WTC11 (cell line): ENCODE data around the gene TEAD1. TPM values are rescaled to one million over a fixed set of nuclear protein-coding genes. Genes with fewer than 3 reads are reported as not detected.

Experiments
- ATAC-seq: fragments of 200-7000 bp; cut with Tn5 transposase; 2 replicates; pipeline ENCODE4 v1.10.0; 2021; ENCODE audit warnings: mild to moderate bottlenecking, moderate library complexity
- CTCF ChIA-PET: fragments of 300-600 bp; sonication (Branson Sonifier 250); formaldehyde crosslinking; loops from one replicate; lab custom pipeline; 2021; ENCODE audit warnings: antibody characterized with exemption; lab: Charles Lee
- POLR2A ChIA-PET: fragments of 350-600 bp; sonication (Branson Sonifier 250); formaldehyde crosslinking; loops from one replicate; lab custom pipeline; 2021; ENCODE audit warnings: antibody characterized with exemption; lab: Charles Lee
- DNase-seq: peaks from one replicate; pipeline ENCODE4 v3.0.0; 2021; ENCODE audit warnings: low spot score
- H3K27ac Mint-ChIP-seq: 2 replicates; pipeline ENCODE4 v1.8.0; 2021; ENCODE audit warnings: mixed read lengths
- H3K27me3 Mint-ChIP-seq: 2 replicates; pipeline ENCODE4 v1.8.0; 2021; ENCODE audit warnings: low read depth, mild to moderate bottlenecking, moderate library complexity, mixed read lengths
- H3K36me3 Mint-ChIP-seq: 2 replicates; pipeline ENCODE4 v1.8.0; 2021; ENCODE audit warnings: mixed read lengths
- H3K4me1 Mint-ChIP-seq: 2 replicates; pipeline ENCODE4 v1.8.0; 2022; ENCODE audit warnings: mixed read lengths
- H3K4me3 Mint-ChIP-seq: 2 replicates; pipeline ENCODE4 v1.8.0; 2021; ENCODE audit warnings: mild to moderate bottlenecking, moderate library complexity, mixed read lengths
- H3K9me3 Mint-ChIP-seq: 2 replicates; pipeline ENCODE4 v1.8.0; 2021; ENCODE audit warnings: mixed read lengths
- AFF4 ChIP-seq: sonication (generic); formaldehyde crosslinking; IDR thresholded peaks from 2 replicates; pipeline ENCODE4 v1.8.1; 2023; ENCODE audit warnings: mild to moderate bottlenecking, missing genetic modification reagents, borderline replicate concordance
- CREM ChIP-seq: sonication (generic); formaldehyde crosslinking; IDR thresholded peaks from 2 replicates; pipeline ENCODE4 v1.8.1; 2022; ENCODE audit warnings: mild to moderate bottlenecking, missing genetic modification reagents, moderate library complexity
- ELF4 ChIP-seq: sonication (generic); formaldehyde crosslinking; IDR thresholded peaks from 2 replicates; pipeline ENCODE4 v1.8.1; 2022; ENCODE audit warnings: low read depth, mild to moderate bottlenecking, moderate library complexity, missing genetic modification reagents
- GRHL2 ChIP-seq: fragments of 250-450 bp; sonication (Bioruptor Pico); IDR thresholded peaks from 2 replicates; pipeline ENCODE4 v1.8.0; 2022; ENCODE audit warnings: mild to moderate bottlenecking, moderate library complexity; ENCODE audit not compliant: insufficient replicate concordance, severe bottlenecking
- GTF2I ChIP-seq: fragments of 250-450 bp; sonication (Bioruptor Pico); conservative IDR thresholded peaks from 2 replicates; pipeline ENCODE4 v1.4.0; 2021; ENCODE audit warnings: mild to moderate bottlenecking
- KAT7 ChIP-seq: sonication (generic); formaldehyde crosslinking; IDR thresholded peaks from 2 replicates; pipeline ENCODE4 v1.8.1; 2023; ENCODE audit warnings: missing genetic modification reagents, mild to moderate bottlenecking, borderline replicate concordance
- MAX ChIP-seq: sonication (generic); formaldehyde crosslinking; IDR thresholded peaks from 2 replicates; pipeline ENCODE4 v1.8.0; 2022; ENCODE audit warnings: mild to moderate bottlenecking, missing genetic modification reagents
- NFATC4 ChIP-seq: fragments of 250-450 bp; sonication (Bioruptor Pico); IDR thresholded peaks from 2 replicates; pipeline ENCODE4 v1.9.0; 2021; ENCODE audit warnings: mild to moderate bottlenecking
- OVOL2 ChIP-seq: fragments of 250-450 bp; sonication (Bioruptor Pico); IDR thresholded peaks from 2 replicates; pipeline ENCODE4 v1.9.0; 2021; ENCODE audit warnings: mild to moderate bottlenecking, borderline replicate concordance
- ZNF416 ChIP-seq: fragments of 250-450 bp; sonication (Bioruptor Pico); IDR thresholded peaks from 2 replicates; pipeline ENCODE4 v1.9.0; 2021; ENCODE audit warnings: mild to moderate bottlenecking, inconsistent platforms
- ZNF671 ChIP-seq: fragments of 250-450 bp; sonication (Bioruptor Pico); IDR thresholded peaks from 2 replicates; pipeline ENCODE4 v1.8.0; 2021; ENCODE audit warnings: mild to moderate bottlenecking
- total RNA-seq: library from RNA; stranded (reverse); gene quantifications from 3 replicates; pipeline ENCODE4 v1.2.3, GENCODE V29; 2021
- TF ChIP-seq, protein P1 (sequence below): sonication (generic); formaldehyde crosslinking; IDR thresholded peaks from 2 replicates; pipeline ENCODE4 v1.8.1; 2022; ENCODE audit warnings: mild to moderate bottlenecking, missing genetic modification reagents, moderate library complexity, borderline replicate concordance
- TF ChIP-seq, protein P2 (sequence below): sonication (generic); formaldehyde crosslinking; IDR thresholded peaks from 2 replicates; pipeline ENCODE4 v1.8.1; 2023; ENCODE audit warnings: mild to moderate bottlenecking, missing genetic modification reagents, moderate library complexity
- TF ChIP-seq, protein P3 (sequence below): fragments of 250-450 bp; sonication (Bioruptor Pico); IDR thresholded peaks from 2 replicates; pipeline ENCODE4 v2.1.2; 2022; ENCODE audit warnings: mild to moderate bottlenecking, moderate library complexity
- TF ChIP-seq, protein P4 (sequence below): fragments of 250-450 bp; sonication (Bioruptor Pico); IDR thresholded peaks from 2 replicates; pipeline ENCODE4 v1.9.0; 2021; ENCODE audit warnings: moderate library complexity, mild to moderate bottlenecking, inconsistent platforms, borderline replicate concordance
- TF ChIP-seq, protein P5 (sequence below): sonication (generic); formaldehyde crosslinking; IDR thresholded peaks from 2 replicates; pipeline ENCODE4 v1.8.1; 2022; ENCODE audit warnings: low read depth, mild to moderate bottlenecking, moderate library complexity, missing genetic modification reagents, borderline replicate concordance

TEAD1 gene
- total RNA-seq, 1 experiment from 2014 or later: 79.9 TPM

- DNase-seq (no peak), ATAC-seq (no peak)
- H3K27me3 Mint-ChIP-seq: no peaks in the 10 kb centered on the region
- CTCF ChIA-PET: interaction anchor here (3.3 kb wide), 1 partner anchor 24 kb away, joined by 16 read pairs; no protein-coding TSS in a partner anchor
- H3K4me3 Mint-ChIP-seq: no peak overlapping the region
- no peaks in the 10 kb centered on the region for H3K4me1 Mint-ChIP-seq
- H3K27ac Mint-ChIP-seq: no peak overlapping the region
- peaks cover 26% of the 10 kb centered on the region for H3K36me3 Mint-ChIP-seq
- TF ChIP-seq, protein P1, sequence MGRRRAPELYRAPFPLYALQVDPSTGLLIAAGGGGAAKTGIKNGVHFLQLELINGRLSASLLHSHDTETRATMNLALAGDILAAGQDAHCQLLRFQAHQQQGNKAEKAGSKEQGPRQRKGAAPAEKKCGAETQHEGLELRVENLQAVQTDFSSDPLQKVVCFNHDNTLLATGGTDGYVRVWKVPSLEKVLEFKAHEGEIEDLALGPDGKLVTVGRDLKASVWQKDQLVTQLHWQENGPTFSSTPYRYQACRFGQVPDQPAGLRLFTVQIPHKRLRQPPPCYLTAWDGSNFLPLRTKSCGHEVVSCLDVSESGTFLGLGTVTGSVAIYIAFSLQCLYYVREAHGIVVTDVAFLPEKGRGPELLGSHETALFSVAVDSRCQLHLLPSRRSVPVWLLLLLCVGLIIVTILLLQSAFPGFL (CRISPR knock-in tag): no peak
- TF ChIP-seq, protein P2, sequence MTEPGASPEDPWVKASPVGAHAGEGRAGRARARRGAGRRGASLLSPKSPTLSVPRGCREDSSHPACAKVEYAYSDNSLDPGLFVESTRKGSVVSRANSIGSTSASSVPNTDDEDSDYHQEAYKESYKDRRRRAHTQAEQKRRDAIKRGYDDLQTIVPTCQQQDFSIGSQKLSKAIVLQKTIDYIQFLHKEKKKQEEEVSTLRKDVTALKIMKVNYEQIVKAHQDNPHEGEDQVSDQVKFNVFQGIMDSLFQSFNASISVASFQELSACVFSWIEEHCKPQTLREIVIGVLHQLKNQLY (CRISPR knock-in tag): no peak
- TF ChIP-seq MAX (CRISPR knock-in tag) (no peak), ELF4 (CRISPR knock-in tag) (no peak), KAT7 (CRISPR knock-in tag) (no peak), CREM (CRISPR knock-in tag) (no peak), GRHL2 (no peak), ZNF671 (CRISPR knock-in tag) (no peak), GTF2I (CRISPR knock-in tag) (no peak), NFATC4 (CRISPR knock-in tag) (no peak)
- TF ChIP-seq, protein P3, sequence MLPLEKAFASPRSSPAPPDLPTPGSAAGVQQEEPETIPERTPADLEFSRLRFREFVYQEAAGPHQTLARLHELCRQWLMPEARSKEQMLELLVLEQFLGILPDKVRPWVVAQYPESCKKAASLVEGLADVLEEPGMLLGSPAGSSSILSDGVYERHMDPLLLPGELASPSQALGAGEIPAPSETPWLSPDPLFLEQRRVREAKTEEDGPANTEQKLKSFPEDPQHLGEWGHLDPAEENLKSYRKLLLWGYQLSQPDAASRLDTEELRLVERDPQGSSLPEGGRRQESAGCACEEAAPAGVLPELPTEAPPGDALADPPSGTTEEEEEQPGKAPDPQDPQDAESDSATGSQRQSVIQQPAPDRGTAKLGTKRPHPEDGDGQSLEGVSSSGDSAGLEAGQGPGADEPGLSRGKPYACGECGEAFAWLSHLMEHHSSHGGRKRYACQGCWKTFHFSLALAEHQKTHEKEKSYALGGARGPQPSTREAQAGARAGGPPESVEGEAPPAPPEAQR (CRISPR knock-in tag): no peak
- TF ChIP-seq, all 79 proteins: peak for 0
- POLR2A ChIA-PET: no interaction called here
- H3K9me3 Mint-ChIP-seq: peaks cover under 1% of the 10 kb centered on the region
Measured at GRCh38 chr11:12938590-12939247, 264.5 kb downstream of the TEAD1 start.

- ATAC-seq: no peak
- Mint-ChIP-seq H3K36me3 (peaks cover 15% of the 10 kb centered on the region), H3K4me1 (no peaks in the 10 kb centered on the region), H3K27ac (no peak overlapping the region), H3K9me3 (no peaks in the 10 kb centered on the region; the same call in 1 of the 2 replicates), H3K27me3 (no peaks in the 10 kb centered on the region), H3K4me3 (no peak overlapping the region)
- CTCF ChIA-PET: no interaction called here
- POLR2A ChIA-PET: no interaction called here
- DNase-seq: no peak
- no peak for TF ChIP-seq ZNF416 (CRISPR knock-in tag)
- TF ChIP-seq, protein P4, sequence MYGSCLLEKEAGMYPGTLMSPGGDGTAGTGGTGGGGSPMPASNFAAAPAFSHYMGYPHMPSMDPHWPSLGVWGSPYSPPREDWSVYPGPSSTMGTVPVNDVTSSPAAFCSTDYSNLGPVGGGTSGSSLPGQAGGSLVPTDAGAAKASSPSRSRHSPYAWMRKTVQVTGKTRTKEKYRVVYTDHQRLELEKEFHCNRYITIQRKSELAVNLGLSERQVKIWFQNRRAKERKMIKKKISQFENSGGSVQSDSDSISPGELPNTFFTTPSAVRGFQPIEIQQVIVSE (CRISPR knock-in tag): no peak
- no peak for TF ChIP-seq GRHL2
- no peak for TF ChIP-seq OVOL2 (CRISPR knock-in tag)
- TF ChIP-seq, protein P5, sequence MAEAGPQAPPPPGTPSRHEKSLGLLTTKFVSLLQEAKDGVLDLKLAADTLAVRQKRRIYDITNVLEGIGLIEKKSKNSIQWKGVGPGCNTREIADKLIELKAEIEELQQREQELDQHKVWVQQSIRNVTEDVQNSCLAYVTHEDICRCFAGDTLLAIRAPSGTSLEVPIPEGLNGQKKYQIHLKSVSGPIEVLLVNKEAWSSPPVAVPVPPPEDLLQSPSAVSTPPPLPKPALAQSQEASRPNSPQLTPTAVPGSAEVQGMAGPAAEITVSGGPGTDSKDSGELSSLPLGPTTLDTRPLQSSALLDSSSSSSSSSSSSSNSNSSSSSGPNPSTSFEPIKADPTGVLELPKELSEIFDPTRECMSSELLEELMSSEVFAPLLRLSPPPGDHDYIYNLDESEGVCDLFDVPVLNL (CRISPR knock-in tag): no peak
- no peak for TF ChIP-seq AFF4 (CRISPR knock-in tag)
Measured at GRCh38 chr11:12941671-12942070, 267.4 kb downstream of the TEAD1 start.
